ENCODE results near the gene SND1.
"Not testable (repeated sequence)": the region's sequence is repeated elsewhere in the genome, so short reads cannot be mapped to it uniquely, and the experiment has no call there.

SND1 gene

GRCh38 chr7:127810696-127811660 lies 159.0 kb downstream of the SND1 start:
- no peak for DNase-seq

- DNase-seq = no peak
These were observed 160.5 kb downstream of the SND1 start for GRCh38 chr7:127812540-127812939.

GRCh38 chr7:127813991-127814541 lies 162.1 kb downstream of the SND1 start:
- DNase-seq = no peak

GRCh38 chr7:127815631-127816145 lies 163.7 kb downstream of the SND1 start:
- DNase-seq = no peak

GRCh38 chr7:127816354-127817190 lies 164.6 kb downstream of the SND1 start:
- no peak for DNase-seq

- DNase-seq = no peak
These were observed 165.5 kb downstream of the SND1 start for GRCh38 chr7:127817466-127817865.

- no peak for DNase-seq
These were observed 166.3 kb downstream of the SND1 start for GRCh38 chr7:127818306-127818705.

- DNase-seq = no peak
These were observed 168.2 kb downstream of the SND1 start for GRCh38 chr7:127819975-127820731.

GRCh38 chr7:127820732-127821085 lies 168.7 kb downstream of the SND1 start:
- DNase-seq = no peak

- DNase-seq = no peak
These were observed 169.2 kb downstream of the SND1 start for GRCh38 chr7:127821146-127821545.

GRCh38 chr7:127822822-127823508 lies 171.0 kb downstream of the SND1 start:
- no peak for DNase-seq

- DNase-seq = no peak
These were observed 172.7 kb downstream of the SND1 start for GRCh38 chr7:127824682-127825081.

- no peak for DNase-seq
These were observed 177.0 kb downstream of the SND1 start for GRCh38 chr7:127828843-127829500.

GRCh38 chr7:127831318-127832219 lies 179.6 kb downstream of the SND1 start:
- no peak for DNase-seq

GRCh38 chr7:127832592-127832991 lies 180.6 kb downstream of the SND1 start:
- DNase-seq = no peak

- DNase-seq = no peak
These were observed 181.6 kb downstream of the SND1 start for GRCh38 chr7:127833641-127834040.

- no peak for DNase-seq
These were observed 183.7 kb downstream of the SND1 start for GRCh38 chr7:127835679-127836078.

- not testable (repeated sequence) for DNase-seq
These were observed 185.9 kb downstream of the SND1 start for GRCh38 chr7:127837816-127838410.

GRCh38 chr7:127838816-127839415 lies 186.9 kb downstream of the SND1 start:
- DNase-seq = no peak
